Measurements from ENCODE around the gene SYNPO.
A peak's percentile ranks its signal among the peaks of the same experiment; 100 is the strongest.

The SYNPO gene

DNA sequence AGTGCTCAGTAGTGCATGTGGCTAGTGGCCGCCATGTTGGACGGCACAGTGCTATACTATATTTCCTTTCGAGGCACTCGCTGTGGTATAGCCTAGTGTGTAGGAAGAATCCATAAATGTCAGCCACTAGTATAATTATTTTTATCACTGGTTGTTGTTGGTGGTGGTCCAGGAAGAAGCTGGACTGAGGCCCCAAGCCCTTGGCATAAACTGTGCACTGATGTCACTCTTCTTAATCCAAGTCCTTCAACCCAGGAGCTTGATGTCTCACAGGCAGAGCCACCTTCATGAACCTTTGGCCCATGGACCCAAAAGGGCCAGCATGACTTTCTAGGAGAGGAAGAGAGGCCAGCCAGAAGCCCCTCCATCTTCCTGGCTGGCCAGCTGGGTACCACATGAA lies 32.5 kb upstream of the SYNPO start:
- no peak for DNase-seq (ENCODE audit: low read depth, low spot score)

DNA sequence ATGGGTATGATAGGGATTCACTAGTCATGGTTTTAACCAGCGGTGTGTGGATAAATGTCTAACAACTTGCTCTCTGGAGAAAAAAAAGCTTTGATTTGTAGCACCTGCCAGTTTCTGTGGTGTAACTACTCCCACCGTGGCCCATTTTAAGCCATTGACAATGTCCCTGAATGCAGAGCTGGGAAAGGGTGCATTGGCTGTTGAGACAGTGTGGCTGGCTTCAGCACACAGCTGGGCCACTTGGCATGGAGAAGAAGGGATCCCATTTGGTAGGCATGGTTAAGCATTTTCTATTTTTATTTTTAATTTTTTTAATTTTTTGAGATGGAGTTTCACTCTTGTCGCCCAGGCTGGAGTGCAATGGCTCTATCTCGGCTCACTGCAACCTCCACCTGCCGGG lies 31.5 kb upstream of the SYNPO start:
- DNase-seq (ENCODE audit: low read depth, low spot score) = no peak

DNA sequence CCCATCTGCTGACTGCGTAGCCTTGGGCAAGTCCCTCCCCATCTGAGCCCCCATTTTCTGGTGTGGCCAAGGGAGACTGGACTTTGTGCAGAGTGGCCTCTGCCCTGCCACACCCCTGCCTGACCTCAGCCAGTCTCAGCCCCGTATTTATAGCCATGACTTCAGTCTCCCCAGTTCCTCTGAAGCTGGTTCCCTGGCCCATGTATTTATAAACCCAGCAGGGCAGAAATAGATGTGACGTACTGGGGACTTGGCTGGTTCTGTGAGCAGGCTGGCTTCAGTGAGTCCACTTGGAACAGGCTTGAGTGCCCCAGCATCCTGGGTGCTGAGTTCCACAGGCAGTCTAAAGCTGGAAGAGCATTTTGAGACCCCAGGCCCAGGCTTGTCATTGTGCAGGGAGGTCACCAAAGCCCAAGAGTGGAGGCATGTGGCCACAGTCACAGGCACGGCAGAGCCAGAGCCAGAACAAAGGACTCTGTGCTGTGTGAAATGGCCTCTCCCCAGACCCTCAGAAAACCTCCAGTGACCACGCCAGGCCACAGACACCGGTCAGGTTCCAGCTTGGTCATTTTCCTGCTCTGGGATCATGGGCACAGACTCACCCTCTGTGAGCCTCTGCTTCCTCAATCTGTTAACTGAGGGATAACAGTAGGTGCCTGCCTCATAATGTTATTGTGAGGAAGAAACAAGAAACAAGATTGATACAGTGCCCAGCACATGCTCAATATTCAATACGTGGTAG lies 30.4 kb upstream of the SYNPO start:
- DNase-seq (ENCODE audit: low read depth, low spot score) = no peak

DNA sequence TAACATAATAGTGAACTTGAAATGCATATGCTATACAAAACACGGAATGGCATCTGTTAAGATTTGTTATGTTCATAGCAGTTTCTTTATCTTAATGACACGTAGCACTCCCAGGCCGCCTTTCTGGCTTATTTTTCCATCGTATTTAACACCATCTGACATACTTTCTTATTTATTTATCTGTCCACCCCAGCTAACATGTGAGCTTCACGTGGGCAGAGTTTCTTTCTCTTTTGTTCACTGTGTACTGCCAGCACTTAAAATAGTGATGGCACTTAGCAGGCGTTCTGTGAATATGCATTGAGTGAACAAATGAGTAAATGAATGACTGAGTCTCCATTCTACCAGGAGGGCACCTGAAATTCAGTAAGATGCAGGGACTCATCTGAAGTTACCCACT lies 29.4 kb upstream of the SYNPO start:
- no peak for DNase-seq (ENCODE audit: low read depth, low spot score)

DNA sequence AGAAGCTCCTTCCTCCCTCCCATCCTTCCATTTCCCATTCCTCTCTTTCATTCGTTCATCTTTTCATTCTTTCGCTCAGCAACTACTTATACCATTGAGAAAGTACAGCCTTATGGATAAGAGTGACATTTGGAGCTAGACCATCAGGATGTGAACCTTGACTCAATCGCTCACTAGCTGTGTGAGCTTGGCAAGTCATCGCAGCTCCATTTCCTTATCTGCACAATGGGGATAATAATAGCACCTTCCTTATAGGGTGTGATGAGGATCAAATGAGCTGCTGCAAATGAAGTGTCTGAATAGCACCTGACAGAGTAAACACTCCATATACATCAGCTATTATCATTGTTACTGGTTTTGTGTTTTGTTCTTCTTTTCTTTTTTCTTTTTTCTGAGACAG lies 28.1 kb upstream of the SYNPO start:
- DNase-seq (ENCODE audit: low read depth, low spot score) = no peak

DNA sequence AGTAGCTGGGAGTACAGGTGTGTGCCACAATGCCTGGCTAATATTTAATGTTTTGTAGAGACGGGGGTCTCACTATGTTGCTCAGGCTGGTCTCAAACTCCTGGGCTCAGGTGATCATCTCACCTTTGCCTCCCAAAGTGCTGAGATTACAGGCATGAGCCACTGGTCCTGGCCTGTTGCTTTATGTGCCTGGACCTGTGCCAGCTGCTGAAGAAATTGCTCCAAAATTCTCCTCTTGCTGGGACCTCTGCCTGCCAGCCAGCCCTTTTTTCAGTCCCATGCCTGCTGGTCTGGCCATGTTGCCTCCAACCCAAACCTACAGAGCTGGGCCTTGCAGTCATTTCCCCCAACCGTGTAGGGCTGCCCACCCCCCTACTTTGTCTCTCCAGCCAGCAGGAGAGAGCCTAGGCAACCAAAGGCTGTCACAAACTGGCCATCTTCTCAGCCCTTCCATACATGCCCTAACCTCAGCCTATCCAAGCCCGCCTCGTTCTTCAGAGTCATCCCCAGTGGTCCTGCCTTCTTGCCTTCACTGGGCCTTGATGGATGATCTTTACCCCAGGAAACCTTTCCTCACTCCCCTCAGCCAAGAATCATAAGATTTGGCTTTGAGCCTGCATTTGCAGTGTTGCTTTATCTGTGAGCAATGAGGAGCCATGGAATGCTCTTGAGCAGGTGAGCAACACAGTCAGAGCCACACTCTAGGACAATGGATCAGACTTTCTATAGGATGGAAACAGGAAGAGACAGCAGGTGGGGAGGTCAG lies 27.4 kb upstream of the SYNPO start:
- no peak for DNase-seq (ENCODE audit: low read depth, low spot score)

DNA sequence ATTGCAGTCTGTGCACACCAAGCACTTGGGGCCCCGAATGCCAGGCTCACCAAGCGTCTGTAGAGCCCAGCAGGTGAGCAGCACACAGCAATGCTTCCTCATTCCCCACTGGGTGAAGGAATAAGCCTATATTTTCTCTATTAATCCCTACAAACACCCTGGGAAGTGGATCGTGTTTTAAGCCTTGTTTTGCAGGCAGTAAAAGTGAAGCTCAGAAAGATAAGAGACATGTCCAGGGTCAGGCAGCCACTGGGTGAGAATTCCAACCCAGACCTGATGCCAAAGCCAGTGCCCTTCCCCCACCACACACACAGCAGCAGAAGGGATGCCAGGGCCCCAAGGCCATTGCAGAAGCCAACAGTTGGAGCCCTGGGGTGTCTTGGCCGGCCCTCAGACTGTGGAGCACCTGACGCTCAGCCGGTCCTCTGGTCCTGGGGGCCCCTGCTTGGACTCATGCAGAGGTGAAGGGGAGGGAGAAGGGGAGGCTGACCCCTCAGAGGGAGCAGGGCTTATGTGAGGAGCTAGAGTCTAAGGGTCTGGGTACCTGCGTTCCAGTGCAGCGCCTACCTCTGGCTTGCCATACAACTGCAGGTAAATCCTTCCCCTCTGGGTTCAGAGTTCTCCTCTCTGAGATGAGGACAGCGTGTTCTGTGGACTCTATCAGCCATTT lies 26.3 kb upstream of the SYNPO start:
- no peak for DNase-seq (ENCODE audit: low read depth, low spot score)

DNA sequence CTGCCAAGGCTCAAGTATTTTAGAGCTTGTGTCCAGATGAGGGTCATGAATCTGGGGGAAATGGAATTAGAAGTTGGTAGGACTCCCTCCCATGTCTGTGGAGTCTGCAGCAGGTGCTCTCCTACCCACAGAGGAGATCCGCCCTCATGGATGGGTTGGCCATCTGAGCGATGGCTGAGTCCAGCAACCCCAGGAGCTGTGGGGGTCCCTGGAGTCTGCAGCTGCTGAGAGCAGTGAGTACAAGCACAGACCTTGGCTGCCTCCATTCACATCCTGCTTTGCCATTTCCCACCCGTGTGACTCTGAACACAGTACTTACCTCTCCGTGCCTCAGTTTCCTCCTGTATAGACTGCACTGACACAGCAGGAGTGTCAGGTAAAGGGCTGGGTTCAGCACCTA lies 25.8 kb upstream of the SYNPO start:
- no peak for DNase-seq (ENCODE audit: low read depth, low spot score)

DNA sequence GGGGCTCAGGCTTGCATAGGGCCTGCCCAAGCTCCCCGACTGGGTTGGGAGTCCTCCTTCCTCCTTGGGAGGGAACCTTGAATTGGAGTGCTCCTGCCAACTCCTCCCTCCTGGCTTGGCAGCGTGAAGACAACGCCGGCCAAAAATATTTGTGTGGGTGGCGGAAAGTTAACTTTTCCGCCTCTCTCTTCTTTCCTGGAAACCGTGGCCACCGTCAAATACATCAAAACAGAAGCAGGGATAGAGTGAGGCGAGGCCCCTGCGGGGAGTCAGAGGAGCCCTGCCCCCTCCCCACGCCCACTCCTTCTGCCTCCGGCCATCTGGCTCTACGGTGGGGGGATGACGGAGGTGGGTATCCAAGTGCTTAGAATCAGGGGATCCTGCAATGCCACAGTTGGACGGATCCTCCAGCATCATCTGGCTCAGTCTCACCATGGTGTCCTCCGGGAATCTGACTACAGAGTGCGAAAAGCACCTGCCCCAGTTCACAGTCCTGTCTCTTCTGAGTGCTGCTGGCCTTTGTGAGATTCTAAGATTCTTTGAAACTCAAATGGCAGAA lies 25.2 kb upstream of the SYNPO start:
- peak; percentile 74 for DNase-seq (ENCODE audit: low read depth, low spot score)

DNA sequence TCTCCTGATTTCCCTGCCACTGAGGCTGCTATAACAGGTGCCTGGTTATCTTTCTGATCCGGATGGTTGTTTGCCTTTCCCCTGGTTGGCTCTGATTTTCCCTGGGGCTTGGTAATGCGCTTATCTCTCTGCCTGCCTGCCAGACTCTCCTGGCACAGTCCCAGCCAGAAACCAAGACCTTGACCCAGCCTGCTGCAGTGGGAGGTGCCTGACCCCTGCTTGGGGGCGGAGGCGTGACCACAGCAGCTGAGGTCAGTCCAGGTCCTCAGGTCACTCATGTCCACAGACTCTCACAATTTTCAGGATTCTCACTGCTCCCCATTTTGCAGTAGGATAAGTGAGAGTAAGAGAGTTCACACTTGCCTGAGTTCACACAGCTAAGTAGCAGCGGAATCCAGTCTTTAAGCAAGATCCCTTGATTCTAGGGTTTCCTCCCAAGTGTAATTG lies 24.4 kb upstream of the SYNPO start:
- DNase-seq (ENCODE audit: low read depth, low spot score) = no peak

DNA sequence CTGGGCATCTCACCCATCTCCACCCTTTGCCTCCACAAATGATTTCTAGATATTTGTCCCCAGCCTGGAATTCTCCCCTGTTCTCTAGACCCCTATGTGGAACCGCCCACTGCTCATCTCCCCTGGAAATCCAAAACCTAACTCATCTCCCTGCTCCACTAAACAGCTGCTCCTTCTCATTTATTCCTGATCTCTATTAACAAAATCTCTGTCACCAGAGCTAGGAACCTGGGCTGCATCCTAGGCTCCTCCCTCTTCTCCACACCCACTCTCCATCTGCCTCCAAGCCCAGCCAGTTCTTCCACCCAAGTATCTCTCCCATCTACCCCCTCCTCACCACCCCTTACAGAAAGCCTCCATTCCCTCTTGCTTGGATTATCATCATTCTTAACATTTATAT lies 24.0 kb upstream of the SYNPO start:
- DNase-seq (ENCODE audit: low read depth, low spot score) = no peak

DNA sequence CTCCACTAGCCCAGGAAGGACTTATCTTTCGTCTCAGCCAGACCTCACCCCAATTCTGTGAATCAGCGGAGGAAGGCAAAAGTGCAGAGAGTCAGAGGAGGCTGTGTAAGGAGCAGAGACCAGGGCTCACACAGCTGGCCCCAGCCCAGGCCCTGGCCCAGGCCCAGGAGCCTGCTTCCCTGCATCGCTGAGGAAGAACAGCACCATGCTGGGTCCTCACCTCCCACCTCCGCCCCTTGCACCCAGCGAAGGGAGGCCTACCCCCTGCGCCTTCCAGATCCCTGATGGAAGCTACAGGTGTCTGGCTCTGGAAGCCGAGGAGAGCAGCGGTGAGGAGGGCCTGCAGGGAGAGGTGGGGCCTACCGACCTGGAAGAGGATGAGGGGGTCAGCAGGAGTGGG lies 22.3 kb upstream of the SYNPO start:
- DNase-seq (ENCODE audit: low read depth, low spot score) = no peak

DNA sequence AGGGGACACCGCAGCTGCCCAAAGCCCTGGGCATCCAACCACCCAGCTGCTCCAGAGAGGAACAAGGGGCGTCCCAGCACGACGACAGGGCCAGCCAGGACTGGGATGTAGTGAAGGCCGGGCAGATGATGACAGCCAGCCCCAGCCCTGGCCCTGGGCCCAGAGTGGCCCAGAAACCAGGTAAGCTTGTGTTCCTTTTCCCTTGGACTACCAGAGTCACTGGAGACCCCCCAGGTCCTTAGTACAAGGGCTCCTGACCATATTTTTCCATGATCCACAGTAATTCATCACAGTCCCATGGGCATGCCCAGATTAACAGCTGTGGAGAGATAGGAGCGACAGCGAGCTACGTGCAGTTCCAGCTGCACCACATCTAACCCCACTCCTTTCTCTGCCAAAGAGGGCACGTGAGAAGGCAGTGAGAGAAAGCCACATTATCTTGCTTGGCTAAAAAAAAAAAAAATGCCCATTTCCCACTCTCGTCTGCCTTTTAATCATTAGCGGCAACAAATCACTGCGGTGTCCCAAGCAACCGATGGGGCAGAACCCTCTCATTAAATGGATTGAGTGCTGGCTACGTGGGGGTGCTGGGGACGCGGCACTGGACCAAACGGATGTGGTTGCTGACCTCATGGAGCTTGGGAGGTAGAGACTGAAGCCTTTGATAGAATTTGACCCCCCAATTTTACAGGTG lies 21.7 kb upstream of the SYNPO start:
- no peak for DNase-seq (ENCODE audit: low read depth, low spot score)

DNA sequence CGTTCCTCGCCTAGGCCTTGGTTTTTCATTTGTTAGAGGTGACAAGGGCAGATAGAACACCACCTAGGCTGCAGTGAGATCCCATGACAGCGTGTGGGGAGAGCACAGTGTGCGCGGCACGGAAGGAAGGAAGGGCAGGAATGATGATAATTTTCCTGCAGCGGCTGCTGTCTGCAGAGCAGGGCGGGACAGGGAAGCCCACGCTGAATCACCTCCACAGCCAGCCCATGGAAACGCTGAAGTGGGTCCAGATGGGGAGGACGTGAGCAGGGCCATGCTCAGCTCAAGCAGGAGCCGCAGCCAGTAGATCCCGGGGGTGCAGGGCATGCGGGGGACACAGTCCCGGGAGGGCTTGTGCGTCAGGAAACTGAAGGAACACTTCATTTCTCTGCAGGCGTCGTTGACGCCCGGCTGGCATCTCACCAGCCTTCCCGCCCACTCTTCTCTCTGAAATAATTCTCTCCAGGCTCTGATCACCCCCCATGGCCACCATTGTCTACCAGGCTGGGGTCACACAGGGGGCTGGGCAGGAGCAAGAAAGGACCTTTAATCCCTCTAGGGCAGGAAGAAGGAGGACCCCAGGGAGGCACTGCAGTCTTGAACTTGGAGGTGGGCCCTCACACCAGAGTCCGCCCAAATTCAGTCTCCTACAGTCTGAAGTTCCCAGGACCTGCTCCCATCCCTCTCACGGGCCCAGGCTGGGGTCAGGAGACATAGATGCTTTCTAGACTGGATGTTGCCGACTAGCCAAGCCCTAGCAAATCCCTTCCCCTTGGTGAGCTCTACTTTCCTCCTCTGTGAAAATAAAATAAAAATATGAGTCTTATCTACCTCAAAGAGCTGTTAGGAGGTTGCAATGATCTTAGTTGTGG lies 20.9 kb upstream of the SYNPO start:
- no peak for DNase-seq (ENCODE audit: low read depth, low spot score)

DNA sequence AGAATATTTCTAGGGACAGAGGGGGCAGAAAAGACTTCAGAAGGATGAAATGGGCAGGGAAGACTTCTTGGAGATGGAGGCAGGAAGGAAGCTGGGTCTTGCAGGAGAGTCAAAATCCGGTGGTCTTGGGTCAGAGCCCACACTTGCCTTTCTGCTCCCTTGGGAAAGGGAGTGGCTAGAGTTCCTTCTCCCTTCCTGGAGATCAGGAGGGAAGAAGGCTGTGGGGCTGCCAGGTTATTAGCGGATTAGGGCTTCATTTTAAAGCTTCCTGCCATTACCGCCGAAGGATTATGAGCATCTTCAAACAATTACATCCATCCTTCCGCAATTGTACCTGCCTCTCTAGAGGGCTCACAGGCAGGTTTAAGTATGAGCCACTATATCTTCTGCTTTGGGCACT lies 19.2 kb upstream of the SYNPO start:
- DNase-seq (ENCODE audit: low read depth, low spot score) = no peak

DNA sequence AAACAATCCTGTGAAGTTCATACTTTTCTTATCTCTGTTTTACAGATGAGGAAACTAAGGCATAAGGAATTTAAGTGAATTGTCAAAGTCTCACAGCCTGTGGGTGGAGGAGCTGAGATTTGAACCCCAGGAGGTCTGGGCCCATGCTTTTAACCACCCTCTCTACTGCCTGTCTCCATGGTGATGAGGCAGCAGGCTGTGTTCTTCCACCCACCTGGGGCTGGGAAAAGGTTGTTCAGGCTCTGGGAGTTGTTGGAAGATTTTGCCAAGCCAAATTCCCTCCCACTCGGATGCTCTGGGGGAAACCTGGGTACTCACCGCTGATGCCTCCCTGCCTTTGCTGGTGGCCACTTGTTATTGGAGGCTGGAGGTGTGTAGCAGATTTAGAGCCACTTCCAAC lies 18.3 kb upstream of the SYNPO start:
- no peak for DNase-seq (ENCODE audit: low read depth, low spot score)

DNA sequence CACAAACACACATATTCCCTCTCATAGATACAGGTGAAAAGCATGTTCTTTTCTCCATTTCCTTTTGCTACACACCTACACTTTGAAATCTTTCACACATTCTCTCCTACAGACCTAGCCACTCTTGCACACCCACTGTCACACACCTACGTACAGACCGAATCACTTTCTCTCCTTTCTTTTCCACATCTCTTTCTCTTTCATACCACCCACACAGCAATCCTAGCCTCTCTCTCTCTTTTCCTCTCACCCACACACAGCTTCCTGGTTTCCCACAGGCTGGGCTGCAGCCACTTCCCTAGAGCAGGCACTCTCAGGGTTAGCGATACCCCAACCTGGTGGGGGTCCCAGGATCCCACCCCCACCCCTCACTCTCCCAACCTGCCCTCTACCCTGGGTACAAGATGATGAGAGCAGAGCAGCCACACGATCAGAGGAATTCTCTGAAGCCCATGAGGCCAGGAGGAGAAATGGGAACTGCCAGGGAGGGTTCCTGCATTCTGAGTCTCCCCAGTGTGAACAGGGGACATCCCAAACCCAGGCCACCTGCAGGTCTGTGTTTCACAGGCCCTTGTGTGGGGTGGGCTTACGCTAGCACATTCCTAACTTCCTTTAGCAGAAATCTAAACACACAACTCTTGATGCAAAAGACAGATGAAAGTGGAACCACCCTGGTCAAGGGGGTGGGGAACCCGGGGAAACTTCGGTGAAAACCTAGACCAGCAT lies 17.1 kb upstream of the SYNPO start:
- DNase-seq (ENCODE audit: low read depth, low spot score) = no peak

DNA sequence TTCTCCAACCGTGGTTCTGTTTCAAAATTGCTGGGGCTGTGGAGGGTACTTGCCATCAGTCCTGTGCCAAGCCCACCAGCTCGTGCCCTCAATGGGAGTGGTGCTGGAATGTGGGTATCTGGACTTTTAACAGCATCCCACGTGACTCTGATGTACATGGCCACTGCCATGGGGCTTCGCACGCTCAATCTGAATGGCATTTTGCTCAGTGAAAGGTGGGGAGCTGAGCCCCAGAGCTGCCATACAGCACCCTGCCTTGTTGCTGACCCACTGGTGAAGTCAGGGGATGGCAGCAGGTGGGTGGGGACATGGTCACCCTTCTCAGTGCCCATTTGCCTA lies 16.6 kb upstream of the SYNPO start:
- no peak for DNase-seq (ENCODE audit: low read depth, low spot score)

DNA sequence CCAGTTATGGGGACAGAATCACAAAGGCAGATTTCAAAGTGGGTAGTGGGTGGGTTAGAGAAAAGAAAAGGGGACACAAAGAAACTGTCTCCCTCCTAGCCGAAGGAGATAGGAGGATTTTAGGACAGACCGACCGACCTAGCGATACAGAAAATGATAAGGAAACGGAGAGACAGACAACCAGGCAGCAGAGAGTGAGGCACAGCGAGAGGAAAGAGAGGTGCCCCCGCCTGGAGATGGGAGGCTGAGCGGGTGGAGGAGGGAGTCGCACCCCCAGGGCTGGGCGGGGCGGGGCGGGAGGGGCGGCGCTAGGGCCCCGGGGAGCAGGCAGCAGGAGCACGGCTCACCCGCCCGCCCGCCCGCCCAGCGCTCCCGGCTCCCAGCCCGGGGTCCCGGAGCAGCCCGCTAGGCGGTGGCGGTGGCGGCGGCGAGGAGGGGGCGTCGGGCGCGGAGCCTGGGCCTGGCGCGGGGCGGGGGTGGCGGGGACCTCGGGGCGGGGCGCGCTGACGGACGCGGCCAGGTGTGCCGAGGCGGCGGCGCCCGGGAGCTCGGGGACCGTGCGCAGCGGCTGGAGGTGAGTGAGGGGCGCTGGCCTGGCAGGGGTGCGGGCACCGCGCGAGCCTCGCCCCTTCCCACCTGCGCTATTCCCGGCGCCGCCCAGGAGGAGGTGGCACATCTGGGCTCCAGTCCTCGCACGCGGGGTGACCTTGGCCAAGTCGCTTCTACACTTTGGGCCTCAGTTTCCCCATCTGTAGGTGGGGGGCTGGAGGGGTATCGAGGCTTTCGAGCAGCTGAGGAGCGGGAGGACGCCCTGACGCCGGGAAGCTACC lies 15.9 kb upstream of the SYNPO start:
- peak; percentile 71 for DNase-seq (ENCODE audit: low read depth, low spot score)

DNA sequence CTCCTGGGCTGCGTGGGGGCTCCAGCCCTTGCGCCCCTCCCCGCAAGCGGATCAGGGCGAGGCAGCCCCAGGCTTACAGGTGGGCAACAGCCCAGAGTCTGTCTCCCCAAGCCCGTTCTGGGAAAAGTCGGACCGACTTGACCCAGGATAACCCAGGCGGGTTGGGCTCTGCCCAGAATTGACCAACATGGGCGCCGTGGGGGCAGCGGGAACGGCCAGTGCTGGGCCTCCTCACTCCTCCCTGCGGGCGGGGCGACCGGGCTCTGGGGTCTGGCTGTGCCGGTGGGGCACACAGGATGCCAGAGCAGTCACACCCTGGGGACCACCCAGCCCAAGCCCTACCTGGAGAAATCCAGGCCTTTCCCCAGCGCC lies 15.3 kb upstream of the SYNPO start:
- DNase-seq (ENCODE audit: low read depth, low spot score) = no peak
